Measurements from ENCODE around the gene PIK3CG. TPM values are rescaled to one million over a fixed set of nuclear protein-coding genes. Genes with fewer than 3 reads are reported as not detected.

Gene PIK3CG
- total RNA-seq, 1 donor from 2014 or later = not detected

- no peak for TF ChIP-seq CTCF (IDR thresholded peaks at IDR 0.05; ENCODE audit: unreplicated experiment)
- Mint-ChIP-seq H3K36me3 (ENCODE audit: insufficient read depth) (no peaks in the 10 kb centered on the region), H3K4me1 (ENCODE audit: low read depth) (no peaks in the 10 kb centered on the region)
Measured at GRCh38 chr7:106881984-106882383, 16.9 kb downstream of the PIK3CG start.

GRCh38 chr7:106883456-106884026 is 18.5 kb downstream of the PIK3CG start:
- TF ChIP-seq CTCF (IDR thresholded peaks at IDR 0.05; ENCODE audit: unreplicated experiment) = no peak
- H3K4me3 Mint-ChIP-seq (ENCODE audit: low read depth) = no peak overlapping the region
- no peaks in the 10 kb centered on the region for H3K36me3 Mint-ChIP-seq (ENCODE audit: insufficient read depth)
- peaks cover 6% of the 10 kb centered on the region for H3K4me1 Mint-ChIP-seq (ENCODE audit: low read depth)
- no peaks in the 10 kb centered on the region for H3K27me3 Mint-ChIP-seq
- DNase-seq (ENCODE audit: low spot score, unreplicated experiment) = no peak
- H3K9me3 Mint-ChIP-seq (ENCODE audit: low read depth) = peaks cover 4% of the 10 kb centered on the region
- H3K27ac Mint-ChIP-seq = no peak overlapping the region

More at GRCh38 chr7:106881984-106882383, 16.9 kb downstream of the PIK3CG start:
- Mint-ChIP-seq H3K4me3 (ENCODE audit: low read depth) (no peak overlapping the region), H3K27ac (no peak overlapping the region), H3K9me3 (ENCODE audit: low read depth) (peaks cover 4% of the 10 kb centered on the region), H3K27me3 (no peaks in the 10 kb centered on the region)
- DNase-seq (ENCODE audit: low spot score, unreplicated experiment) = no peak

GRCh38 chr7:106885652-106886051 is 20.6 kb downstream of the PIK3CG start:
- H3K27me3 Mint-ChIP-seq = no peaks in the 10 kb centered on the region
- no peak overlapping the region for H3K27ac Mint-ChIP-seq
- no peak overlapping the region for H3K4me3 Mint-ChIP-seq (ENCODE audit: low read depth)
- H3K9me3 Mint-ChIP-seq (ENCODE audit: low read depth) = peaks cover 4% of the 10 kb centered on the region
- no peaks in the 10 kb centered on the region for H3K36me3 Mint-ChIP-seq (ENCODE audit: insufficient read depth)
- peaks cover 6% of the 10 kb centered on the region for H3K4me1 Mint-ChIP-seq (ENCODE audit: low read depth)
- DNase-seq (ENCODE audit: low spot score, unreplicated experiment) = no peak
- no peak for TF ChIP-seq CTCF (IDR thresholded peaks at IDR 0.05; ENCODE audit: unreplicated experiment)

- H3K4me1 Mint-ChIP-seq (ENCODE audit: low read depth) = peaks cover 6% of the 10 kb centered on the region
- no peaks in the 10 kb centered on the region for H3K36me3 Mint-ChIP-seq (ENCODE audit: insufficient read depth)
- H3K9me3 Mint-ChIP-seq (ENCODE audit: low read depth) = peaks cover 4% of the 10 kb centered on the region
- no peaks in the 10 kb centered on the region for H3K27me3 Mint-ChIP-seq
- no peak for DNase-seq (ENCODE audit: low spot score, unreplicated experiment)
- no peak for TF ChIP-seq CTCF (IDR thresholded peaks at IDR 0.05; ENCODE audit: unreplicated experiment)
- H3K4me3 Mint-ChIP-seq (ENCODE audit: low read depth) = no peak overlapping the region
- no peak overlapping the region for H3K27ac Mint-ChIP-seq
Measured at GRCh38 chr7:106887421-106887820, 22.3 kb downstream of the PIK3CG start.

- DNase-seq (ENCODE audit: low spot score, unreplicated experiment) = no peak
- Mint-ChIP-seq H3K36me3 (ENCODE audit: insufficient read depth) (no peaks in the 10 kb centered on the region), H3K27me3 (no peaks in the 10 kb centered on the region)
Measured at GRCh38 chr7:106888204-106888603, 23.1 kb downstream of the PIK3CG start.

More at GRCh38 chr7:106888204-106888603, 23.1 kb downstream of the PIK3CG start:
- H3K9me3 Mint-ChIP-seq (ENCODE audit: low read depth) = peaks cover 4% of the 10 kb centered on the region
- no peak for TF ChIP-seq CTCF (IDR thresholded peaks at IDR 0.05; ENCODE audit: unreplicated experiment)
- no peak overlapping the region for H3K4me3 Mint-ChIP-seq (ENCODE audit: low read depth)
- peaks cover 6% of the 10 kb centered on the region for H3K4me1 Mint-ChIP-seq (ENCODE audit: low read depth)
- H3K27ac Mint-ChIP-seq = no peak overlapping the region
